GM19238 (cell line): ENCODE results near the gene IDI1.
"Not testable (repeated sequence)": the region's sequence is repeated elsewhere in the genome, so short reads cannot be mapped to it uniquely, and the experiment has no call there.

Experiments used
- DNase-seq: peaks from one replicate; pipeline ENCODE4 v3.0.0; 2011; ENCODE audit warnings: low spot score; ENCODE audit not compliant: insufficient read length

Gene IDI1

DNA sequence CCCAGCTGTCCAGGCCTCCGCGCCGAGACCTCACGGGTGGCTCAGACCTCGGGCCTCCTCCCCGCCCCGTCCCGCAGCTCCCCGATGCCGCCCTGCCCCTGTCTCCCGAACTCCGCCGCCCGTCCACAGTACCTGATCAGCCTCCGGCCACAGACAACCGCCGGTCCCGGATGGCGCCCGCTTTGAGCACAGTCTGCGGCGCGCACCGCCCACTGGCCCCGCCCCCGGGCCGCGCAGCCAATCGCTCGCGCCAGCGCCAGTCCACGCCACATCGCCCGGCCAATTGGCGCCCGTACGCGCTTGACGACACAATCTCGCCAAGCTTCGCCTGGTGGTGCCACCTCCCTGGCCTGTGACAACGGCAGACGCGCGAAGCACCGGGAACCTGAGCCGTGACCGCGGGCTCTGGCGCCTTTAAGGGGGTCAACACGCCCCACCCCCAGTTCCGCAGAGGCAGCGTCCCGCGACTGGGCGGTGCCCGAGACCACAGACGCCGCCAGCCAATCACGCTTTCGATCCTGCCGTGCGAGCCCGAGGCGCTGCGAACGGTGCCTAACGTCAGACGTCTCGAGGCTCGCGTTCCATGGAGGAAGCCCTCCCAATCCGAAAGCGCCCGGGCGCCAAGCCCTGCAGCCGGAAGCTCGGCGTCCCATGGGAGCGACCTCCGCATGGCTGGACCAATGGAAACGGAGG, at the start of gene IDI1:
TSS of gene IDI1 (minus strand) at position 388 of the 693 bp plus-strand sequence. CDS start at position 272, 116 bp downstream.
- DNase-seq: peak; percentile 90

GRCh38 chr10:1097436-1097835, 48.5 kb upstream of the IDI1 start:
- no peak for DNase-seq

DNA sequence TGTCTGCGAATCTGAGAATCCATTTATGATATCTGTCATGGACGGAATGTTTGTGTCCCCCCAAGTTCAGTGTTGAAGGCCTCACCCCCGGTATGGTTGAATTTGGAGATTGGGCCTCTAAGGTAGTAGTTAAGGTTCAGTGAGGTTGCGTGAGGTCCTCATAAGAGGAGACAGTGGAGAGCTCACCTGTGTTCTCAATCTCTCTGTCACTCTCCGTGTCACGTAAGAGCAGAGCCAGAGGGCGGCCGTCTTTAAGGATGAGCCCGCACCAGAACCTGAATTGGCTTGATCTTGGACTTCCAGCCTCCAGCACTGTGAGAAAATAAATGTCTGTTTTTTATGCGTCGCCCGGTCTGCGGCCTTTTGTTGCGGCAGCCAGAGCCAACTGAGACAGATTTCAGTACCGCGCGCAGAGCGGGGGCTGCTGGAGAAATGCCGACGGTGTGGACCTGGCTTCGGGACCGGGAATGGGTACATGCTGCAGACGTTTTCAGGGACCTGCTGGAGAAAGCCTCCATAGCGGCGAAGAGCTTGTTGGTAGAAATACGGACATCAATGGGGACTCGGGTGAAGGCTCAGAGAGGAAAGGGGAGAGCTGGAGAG, 47.5 kb upstream of the IDI1 start:
- no peak for DNase-seq

DNA sequence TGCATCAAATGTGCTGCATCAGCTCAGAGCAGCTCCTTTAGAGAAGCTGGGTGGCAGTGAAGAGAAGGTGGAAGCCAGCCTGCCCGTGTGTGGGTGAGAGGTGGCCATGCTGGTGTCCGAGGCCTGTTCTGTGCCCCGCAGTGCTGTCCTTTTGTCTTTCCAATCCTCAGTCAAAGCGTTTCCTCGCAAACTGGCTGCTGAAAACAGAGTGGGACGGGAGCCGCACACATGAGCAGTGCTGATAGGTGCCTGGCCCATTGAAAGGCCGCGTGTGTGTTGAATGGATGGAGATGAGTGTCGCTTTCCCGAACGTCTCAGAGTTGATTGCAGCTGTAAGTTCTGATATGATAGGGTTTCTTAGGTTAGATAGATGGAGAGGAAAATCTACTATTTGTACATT, 46.6 kb upstream of the IDI1 start:
- DNase-seq: no peak

GRCh38 chr10:1094112-1095057, 45.5 kb upstream of the IDI1 start:
- no peak for DNase-seq

GRCh38 chr10:1093696-1094095, 44.8 kb upstream of the IDI1 start:
- DNase-seq: no peak

- no peak for DNase-seq
Measured at GRCh38 chr10:1090696-1091095, 41.8 kb upstream of the IDI1 start.

- no peak for DNase-seq
Measured at GRCh38 chr10:1089017-1089689, 40.2 kb upstream of the IDI1 start.

DNA sequence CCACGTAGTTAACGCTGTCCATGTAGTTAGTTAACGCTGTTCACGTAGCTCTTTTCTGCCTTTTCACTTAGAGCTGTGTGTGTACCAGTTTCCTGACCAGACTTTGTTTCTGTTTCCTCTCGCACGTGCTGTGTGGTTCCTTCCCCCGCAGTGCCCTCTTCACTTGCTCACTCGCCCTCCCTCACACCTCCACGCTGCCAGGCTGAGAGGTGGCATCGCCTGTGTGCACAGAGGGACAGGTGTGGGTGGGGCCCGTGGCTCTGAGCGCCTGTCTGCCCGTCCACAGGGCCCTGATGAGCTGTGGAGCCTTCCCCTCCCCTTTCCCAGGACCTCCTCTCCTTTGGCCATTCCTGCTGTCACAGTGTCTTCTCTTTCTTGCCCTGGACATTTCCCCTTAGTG, 37.9 kb upstream of the IDI1 start:
- no peak for DNase-seq

DNA sequence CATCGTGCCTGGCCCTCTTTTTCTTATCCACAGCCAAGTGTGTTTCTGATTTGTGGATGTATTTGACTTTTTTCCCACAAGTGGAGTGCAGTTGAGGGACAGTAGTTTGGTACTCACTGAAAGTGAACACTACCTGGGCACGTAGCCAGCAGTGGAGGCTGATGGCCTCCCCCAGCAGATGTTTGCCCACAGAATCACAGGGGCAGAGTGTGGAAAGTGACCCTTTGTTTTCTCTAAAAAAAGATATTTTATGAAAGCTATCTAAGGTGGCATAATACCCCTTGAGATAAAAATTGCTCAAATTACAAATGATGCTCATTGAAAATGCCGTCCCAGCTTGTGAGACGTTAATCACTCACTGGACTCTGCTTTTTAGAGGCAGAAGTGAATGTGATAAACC, 36.3 kb upstream of the IDI1 start:
- no peak for DNase-seq

GRCh38 chr10:1084011-1084950, 35.4 kb upstream of the IDI1 start:
- no peak for DNase-seq

DNA sequence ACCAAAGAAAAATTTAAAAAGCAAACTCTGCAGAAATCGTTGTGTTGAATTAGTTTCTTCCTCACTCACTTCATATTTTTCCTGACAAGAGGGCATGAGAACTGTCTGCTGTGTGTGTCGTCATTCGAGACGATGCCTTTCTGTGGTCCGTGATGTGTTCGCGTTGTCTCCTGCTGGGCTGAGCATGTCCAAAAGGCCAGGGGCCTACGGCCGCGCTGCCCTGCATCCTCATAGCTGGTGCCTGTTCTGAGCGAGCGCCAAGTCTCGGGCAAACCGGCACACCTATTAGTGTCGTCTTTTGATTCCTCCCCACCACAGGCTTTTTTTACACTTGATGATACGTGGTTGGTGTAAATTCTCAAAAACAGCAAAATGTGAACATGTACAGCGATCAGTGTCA, 34.7 kb upstream of the IDI1 start:
- no peak for DNase-seq

- DNase-seq: no peak
Measured at GRCh38 chr10:1078668-1079067, 29.7 kb upstream of the IDI1 start.

DNA sequence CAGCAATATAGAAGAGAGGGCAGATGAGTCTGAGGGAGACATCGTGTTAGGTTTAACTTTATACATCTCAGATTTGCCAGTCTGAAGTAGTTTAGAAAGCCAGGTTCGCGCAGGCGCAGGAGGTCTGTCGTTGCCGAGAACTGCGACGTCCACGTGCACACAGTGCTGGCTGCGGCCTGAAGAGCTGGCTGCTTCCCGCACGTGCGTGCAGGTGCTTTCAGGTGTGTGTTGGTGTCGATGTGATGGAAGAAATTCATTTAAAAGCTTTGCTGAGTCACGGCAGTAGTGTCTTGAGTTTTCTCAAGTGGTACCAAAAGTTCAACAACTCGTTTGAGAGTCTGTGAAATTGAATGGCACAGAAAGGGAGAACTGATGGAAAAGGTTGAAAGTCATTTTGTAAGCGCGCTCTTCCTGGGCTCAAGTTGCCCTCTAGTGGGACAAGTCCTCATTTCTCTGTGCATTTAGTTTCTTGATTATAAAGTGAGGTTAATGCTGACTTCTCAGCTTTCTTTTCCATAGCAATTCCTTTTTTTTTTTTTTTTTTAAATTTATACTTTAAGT, 25.9 kb upstream of the IDI1 start:
- DNase-seq: no peak

- no peak for DNase-seq
Measured at GRCh38 chr10:1074052-1074747, 25.3 kb upstream of the IDI1 start.

DNA sequence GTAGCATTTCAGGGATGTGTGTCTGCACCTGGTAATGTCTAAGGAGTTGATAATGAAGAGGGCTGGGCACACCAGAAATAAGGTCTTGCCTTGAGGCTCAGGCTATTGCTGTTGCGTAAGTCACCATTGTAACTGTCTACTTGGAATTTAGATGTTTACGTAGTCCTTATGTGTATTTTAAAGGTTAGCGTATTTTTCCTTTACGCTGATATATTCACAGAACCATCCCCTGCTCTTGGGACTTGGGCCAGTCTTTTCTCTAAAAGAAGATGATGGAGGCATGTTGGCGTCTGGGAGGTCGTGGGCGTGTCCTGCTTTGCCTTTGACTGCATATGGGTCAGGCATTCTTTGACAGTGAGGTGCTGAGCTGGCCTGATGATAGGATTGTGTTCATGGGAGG, 22.0 kb upstream of the IDI1 start:
- DNase-seq: no peak

GRCh38 chr10:1068380-1069361, 19.8 kb upstream of the IDI1 start:
- no peak for DNase-seq

DNA sequence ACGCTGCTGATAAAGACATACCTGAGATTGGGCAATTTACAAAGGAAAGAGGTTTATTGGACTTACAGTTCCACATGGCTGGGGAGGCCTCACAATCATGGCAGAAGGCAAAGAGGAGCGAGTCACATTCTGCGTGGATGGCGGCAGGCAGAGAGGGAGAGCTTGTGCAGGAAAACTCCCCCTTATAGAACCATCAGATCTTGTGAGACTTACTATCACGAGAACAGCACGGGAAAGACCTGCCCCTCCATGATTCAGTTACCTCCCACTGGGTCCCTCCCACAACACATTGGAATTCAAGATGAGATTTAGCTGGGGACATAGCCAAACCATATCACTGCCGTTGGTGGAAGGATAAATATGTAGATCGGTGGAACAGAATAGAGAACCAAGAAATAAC, 17.8 kb upstream of the IDI1 start:
- DNase-seq: not testable (repeated sequence)

- no peak for DNase-seq
Measured at GRCh38 chr10:1064964-1065247, 16.0 kb upstream of the IDI1 start.
